Measurements from ENCODE around the gene DBET. TPM values are rescaled to one million over a fixed set of nuclear protein-coding genes. Genes with fewer than 3 reads are reported as not detected.
"Not testable (repeated sequence)": the region's sequence is repeated elsewhere in the genome, so short reads cannot be mapped to it uniquely, and the experiment has no call there.

DBET gene
- total RNA-seq, 4 donors from 2014 or later = not detected

GRCh38 chr4:190068351-190068750 is 4.0 kb downstream of the DBET start:
- peak in 1 of 2 donors; percentile 33 for DNase-seq (ENCODE audit: low spot score in 2 of 2)
- not testable (repeated sequence) for H3K27me3 ChIP-seq, H3K4me3 ChIP-seq, H3K4me1 ChIP-seq, H3K36me3 ChIP-seq, H3K9me3 ChIP-seq, H3K27ac ChIP-seq
- WGBS, 2 donors = 53 to 91% methylated on average over 45 of the region's 45 CpGs

DNA sequence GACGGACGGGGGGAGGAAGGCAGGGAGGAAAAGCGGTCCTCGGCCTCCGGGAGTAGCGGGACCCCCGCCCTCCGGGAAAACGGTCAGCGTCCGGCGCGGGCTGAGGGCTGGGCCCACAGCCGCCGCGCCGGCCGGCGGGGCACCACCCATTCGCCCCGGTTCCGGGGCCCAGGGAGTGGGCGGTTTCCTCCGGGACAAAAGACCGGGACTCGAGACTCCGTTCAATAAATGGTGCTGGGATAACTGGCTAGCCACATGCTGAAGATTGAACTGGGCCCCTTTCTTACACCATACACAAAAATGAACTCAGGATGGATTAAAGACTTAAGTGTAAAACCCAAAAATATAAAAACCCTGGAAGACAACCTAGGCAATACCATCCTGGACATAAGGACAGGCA is 28.8 kb downstream of the DBET start:
- 29 to 44% methylated on average over 4 to 5 of the region's 27 CpGs for WGBS, 2 donors

GRCh38 chr4:190094031-190094430 is 29.7 kb downstream of the DBET start:
- WGBS, 2 donors = no CpG with 5 or more reads among the region's 1 CpG
- H3K36me3 ChIP-seq, H3K27ac ChIP-seq: not testable (repeated sequence)

More for the DNA sequence above, 28.8 kb downstream of the DBET start:
- H3K27me3 ChIP-seq; H3K36me3 ChIP-seq; DNase-seq (ENCODE audit: low spot score in 2 of 2); H3K4me1 ChIP-seq; H3K27ac ChIP-seq; H3K4me3 ChIP-seq; H3K9me3 ChIP-seq: not testable (repeated sequence)

DNA sequence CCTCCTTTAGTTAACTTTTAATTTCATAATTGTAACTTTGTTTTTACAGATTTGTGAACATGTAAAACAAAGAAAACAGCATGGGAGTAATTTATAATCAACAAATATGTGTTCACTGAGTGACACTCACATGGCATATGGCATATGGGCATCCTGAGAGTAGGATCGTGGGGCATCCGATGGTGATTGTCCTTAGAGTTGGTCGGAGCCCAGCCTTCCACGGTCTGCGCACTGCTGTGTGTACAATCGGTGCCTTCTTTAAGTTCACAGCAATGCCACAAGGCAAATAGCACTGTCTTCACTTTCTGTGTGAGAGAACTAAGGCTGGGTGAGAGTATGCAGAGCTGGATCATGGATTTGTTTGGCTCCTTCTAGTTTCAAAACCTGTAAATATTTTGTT is 31.0 kb downstream of the DBET start:
- not testable (repeated sequence) for H3K36me3 ChIP-seq; H3K27ac ChIP-seq; H3K4me3 ChIP-seq; H3K9me3 ChIP-seq; H3K27me3 ChIP-seq; H3K4me1 ChIP-seq; DNase-seq (ENCODE audit: low spot score in 2 of 2)
- no CpG with 5 or more reads among the region's 6 CpGs for WGBS, 2 donors

More at GRCh38 chr4:190094031-190094430, 29.7 kb downstream of the DBET start:
- DNase-seq (ENCODE audit: low spot score in 2 of 2); H3K27me3 ChIP-seq; H3K9me3 ChIP-seq; H3K4me1 ChIP-seq; H3K4me3 ChIP-seq: not testable (repeated sequence)

- not testable (repeated sequence) for H3K36me3 ChIP-seq; DNase-seq (ENCODE audit: low spot score in 2 of 2); H3K27me3 ChIP-seq; H3K4me3 ChIP-seq; H3K27ac ChIP-seq; H3K9me3 ChIP-seq; H3K4me1 ChIP-seq
- 20 to 48% methylated on average over 1 to 2 of the region's 2 CpGs for WGBS, 2 donors
These were observed 35.3 kb downstream of the DBET start for GRCh38 chr4:190099605-190100004.

DNA sequence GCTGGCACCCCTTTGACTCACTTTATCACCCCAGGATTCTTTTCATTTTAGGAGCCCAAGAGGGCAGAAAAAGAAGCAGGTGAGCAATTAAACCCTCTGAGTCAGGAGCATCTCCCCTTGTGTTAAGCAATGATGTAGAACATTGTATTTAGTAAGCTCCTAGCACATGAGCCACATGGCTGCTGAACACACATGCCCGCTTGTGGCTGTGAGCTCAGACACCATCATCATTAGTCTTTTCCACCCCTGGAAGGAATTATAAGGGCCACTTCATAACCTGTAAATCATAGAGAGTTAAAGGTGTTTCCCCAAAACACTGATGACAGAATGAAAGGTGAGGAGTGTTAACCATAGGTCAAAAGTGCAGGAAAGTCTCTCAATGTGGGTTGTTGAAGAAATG is 37.2 kb downstream of the DBET start:
- not testable (repeated sequence) for DNase-seq (ENCODE audit: low spot score in 2 of 2); H3K36me3 ChIP-seq; H3K27me3 ChIP-seq; H3K27ac ChIP-seq; H3K4me3 ChIP-seq; H3K9me3 ChIP-seq; H3K4me1 ChIP-seq
- WGBS, 2 donors = no CpG with 5 or more reads among the region's 1 CpG

DNA sequence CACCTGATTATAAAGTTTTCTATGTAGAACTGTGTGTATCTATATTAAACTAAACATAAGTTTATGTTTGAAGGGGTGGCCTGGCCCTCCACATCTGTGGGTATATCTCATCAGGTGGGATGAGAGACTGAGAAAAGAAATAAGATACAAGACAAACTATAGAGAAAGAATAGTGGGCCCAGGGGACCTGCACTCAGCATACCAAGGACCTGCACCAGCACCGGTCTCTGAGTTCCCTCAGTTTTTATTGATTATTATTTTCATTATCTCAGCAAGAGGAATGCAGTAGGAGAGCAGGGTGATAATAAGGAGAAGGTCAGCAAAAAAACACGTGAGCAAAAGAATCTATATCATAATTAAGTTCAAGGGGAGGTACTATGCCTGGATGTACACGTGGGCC is 41.9 kb downstream of the DBET start:
- not testable (repeated sequence) for DNase-seq (ENCODE audit: low spot score in 2 of 2); H3K4me3 ChIP-seq; H3K27me3 ChIP-seq; H3K36me3 ChIP-seq; H3K4me1 ChIP-seq; H3K9me3 ChIP-seq; H3K27ac ChIP-seq
- 36 to 42% methylated on average over 3 of the region's 3 CpGs for WGBS, 2 donors

GRCh38 chr4:190106611-190107480 is 42.5 kb downstream of the DBET start:
- not testable (repeated sequence) for H3K27me3 ChIP-seq; H3K9me3 ChIP-seq; H3K27ac ChIP-seq; H3K4me3 ChIP-seq; DNase-seq (ENCODE audit: low spot score in 2 of 2); H3K36me3 ChIP-seq; H3K4me1 ChIP-seq
- 51 to 52% methylated on average over 7 of the region's 7 CpGs for WGBS, 2 donors

DNA sequence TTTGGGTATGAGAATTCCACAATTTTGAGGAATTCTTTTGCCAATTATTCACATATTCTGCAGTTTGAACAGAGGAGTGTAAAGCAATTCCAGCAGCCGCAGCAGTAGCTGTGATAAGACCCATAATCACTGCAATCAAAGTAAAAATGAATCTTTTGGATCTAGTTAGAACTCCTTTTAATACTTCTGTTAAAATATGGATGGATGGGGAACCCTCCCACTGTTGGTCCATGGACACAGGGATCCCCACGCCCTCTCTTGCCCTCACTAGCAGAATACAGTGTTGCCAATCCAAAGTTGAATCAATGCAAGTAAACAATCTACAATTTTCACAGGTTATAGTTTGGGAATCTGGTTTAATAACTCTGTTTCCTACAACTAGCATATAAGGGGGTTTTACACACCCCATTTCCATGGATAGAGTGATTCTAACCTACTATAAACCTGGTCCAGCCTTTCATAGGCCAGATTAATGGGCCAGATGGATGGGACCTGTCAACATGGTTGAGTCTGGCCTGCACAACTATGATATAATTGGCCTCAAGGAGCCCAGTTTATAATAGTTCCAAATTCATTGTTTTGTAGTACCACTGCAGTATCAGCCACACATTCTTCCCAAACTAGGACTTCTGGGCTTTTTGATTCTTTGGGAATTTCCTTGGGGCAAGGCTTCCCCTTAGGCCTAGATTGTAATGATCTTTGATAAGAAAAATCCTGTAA is 43.6 kb downstream of the DBET start:
- not testable (repeated sequence) for H3K27ac ChIP-seq; H3K36me3 ChIP-seq; H3K4me3 ChIP-seq; H3K9me3 ChIP-seq; DNase-seq (ENCODE audit: low spot score in 2 of 2); H3K27me3 ChIP-seq; H3K4me1 ChIP-seq
- 53 to 55% methylated on average over 2 of the region's 2 CpGs for WGBS, 2 donors

DNA sequence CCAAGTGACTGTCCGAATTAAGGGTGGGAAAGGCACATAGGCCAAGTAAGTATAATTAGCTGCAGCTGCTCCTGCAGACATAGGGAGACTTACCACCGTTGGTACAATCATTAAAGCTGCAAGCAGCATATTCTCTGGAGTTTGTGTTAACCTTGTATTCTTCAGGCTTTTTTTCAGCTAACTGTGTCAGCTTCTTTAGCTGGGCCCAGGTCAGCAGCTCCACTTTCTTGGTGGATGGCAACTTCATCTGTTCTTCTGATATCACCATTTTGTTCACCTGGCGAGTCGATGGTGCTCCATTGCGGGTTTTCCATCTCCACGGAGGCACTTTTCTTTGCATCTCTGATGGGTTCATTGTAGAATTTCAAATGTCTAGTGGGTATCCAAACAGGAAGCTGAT is 44.5 kb downstream of the DBET start:
- not testable (repeated sequence) for H3K9me3 ChIP-seq; H3K4me3 ChIP-seq; H3K4me1 ChIP-seq; H3K27ac ChIP-seq; H3K36me3 ChIP-seq; DNase-seq (ENCODE audit: low spot score in 2 of 2); H3K27me3 ChIP-seq
- 65% methylated on average over 6 of the region's 6 CpGs for WGBS, 2 donors

DNA sequence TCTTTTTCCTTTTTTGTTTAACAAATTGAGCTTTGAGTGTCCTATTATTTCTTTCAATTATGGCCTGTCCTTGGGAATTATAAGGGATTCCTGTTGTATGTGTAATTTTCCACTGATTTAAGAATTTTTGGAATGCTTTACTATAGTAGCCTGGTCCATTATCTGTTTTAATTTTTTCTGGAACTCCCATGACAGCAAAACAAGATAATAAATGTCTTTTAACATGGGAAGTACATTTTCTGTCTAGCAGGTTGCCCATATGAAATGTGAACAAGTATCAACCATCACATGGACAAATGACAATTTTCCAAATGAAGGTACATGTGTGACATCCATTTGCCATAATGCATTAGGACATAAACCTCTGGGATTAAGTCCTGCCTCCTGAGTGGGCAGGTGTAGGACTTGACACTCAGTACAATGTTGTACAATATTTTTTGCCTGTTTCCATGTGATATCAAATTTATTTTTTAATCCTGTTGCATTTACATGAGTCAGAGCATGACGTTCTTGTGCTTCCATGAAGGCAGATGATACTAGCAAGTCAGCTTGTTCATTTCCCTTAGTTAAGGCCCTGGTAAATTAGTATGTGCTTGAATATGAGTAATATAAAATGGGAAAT is 45.2 kb downstream of the DBET start:
- WGBS, 2 donors = 42% methylated on average over 1 of the region's 1 CpG
- not testable (repeated sequence) for H3K27me3 ChIP-seq; H3K4me1 ChIP-seq; H3K36me3 ChIP-seq; DNase-seq (ENCODE audit: low spot score in 2 of 2); H3K4me3 ChIP-seq; H3K9me3 ChIP-seq; H3K27ac ChIP-seq

GRCh38 chr4:190110033-190110432 is 45.7 kb downstream of the DBET start:
- H3K9me3 ChIP-seq; H3K4me3 ChIP-seq; H3K36me3 ChIP-seq; DNase-seq (ENCODE audit: low spot score in 2 of 2); H3K27ac ChIP-seq; H3K27me3 ChIP-seq; H3K4me1 ChIP-seq: not testable (repeated sequence)

DNA sequence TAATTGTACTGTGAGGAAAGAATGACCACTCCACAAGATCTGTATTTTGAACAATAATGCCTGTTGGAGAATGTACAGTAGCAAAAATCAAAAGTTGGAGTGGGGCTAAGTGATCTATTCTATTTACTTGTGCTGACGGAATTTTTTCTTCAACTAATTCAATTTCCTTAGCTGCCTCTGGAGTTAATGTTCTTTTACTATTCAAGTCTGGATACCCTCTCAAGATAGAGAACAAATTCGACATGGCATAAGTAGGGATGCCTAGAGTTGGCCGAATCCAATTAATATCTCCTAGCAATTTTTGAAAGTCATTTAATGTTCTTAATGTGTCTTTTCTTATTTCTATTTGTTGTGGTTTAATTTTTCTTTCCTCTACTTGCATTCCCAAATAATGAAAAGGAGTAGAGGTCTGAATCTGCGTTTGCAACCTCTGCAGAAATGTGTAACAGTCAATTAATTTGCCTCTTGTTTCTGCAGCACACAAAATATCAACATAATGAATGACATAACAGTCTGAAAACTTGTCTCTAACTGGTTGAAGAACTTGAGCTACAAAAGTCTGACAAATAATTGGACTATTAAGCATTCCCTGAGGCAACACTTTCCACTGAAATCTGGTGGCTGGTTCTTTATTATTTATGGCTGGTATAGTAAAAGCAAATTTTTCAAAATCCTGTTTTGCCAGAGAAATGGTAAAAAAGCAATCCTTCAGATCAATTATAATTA is 46.4 kb downstream of the DBET start:
- H3K4me3 ChIP-seq; H3K27ac ChIP-seq; H3K36me3 ChIP-seq; H3K27me3 ChIP-seq; H3K4me1 ChIP-seq; H3K9me3 ChIP-seq; DNase-seq (ENCODE audit: low spot score in 2 of 2): not testable (repeated sequence)
- 59 to 64% methylated on average over 4 of the region's 4 CpGs for WGBS, 2 donors

Measured in tibial nerve (tissue), 4 donors.